GM10847 (cell line): ENCODE results near the gene CEP112.

Experiments used
- POLR2A ChIP-seq: IDR thresholded peaks from 2 replicates; pipeline ENCODE4 v1.6.1; 2011; ENCODE audit not compliant: insufficient read length; ENCODE audit errors: extremely low read depth

The CEP112 gene

GRCh38 chr17:65914784-65915342 is 277.1 kb downstream of the CEP112 start:
- TF ChIP-seq POLR2A, result no peak

DNA sequence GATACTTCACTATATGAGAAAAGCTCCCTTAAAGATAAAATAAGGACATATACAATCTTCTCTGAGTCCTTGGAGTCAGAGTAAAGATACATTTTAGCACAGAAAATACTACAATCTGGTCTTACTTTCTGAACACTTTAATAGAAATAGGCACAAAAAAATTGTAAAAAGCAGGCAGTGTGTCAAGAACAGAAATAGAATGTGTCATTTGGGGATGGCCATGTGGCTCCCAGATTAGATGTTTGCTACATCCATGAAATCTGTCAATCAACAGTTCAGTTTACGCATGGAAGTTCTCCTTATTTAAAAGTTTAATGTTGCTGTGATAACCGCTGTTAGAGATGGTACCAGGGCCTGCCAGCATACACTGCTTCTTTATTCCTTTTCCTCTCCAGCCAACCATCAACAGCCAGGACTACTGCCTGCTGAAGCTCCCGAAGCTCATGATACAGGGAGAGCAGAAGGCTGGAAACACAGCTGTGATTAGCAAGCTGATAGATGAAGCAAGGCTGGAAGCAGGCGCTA is 278.5 kb downstream of the CEP112 start:
- no peak for TF ChIP-seq POLR2A

- no peak for TF ChIP-seq POLR2A
These were observed 281.1 kb downstream of the CEP112 start for GRCh38 chr17:65910836-65911235.

DNA sequence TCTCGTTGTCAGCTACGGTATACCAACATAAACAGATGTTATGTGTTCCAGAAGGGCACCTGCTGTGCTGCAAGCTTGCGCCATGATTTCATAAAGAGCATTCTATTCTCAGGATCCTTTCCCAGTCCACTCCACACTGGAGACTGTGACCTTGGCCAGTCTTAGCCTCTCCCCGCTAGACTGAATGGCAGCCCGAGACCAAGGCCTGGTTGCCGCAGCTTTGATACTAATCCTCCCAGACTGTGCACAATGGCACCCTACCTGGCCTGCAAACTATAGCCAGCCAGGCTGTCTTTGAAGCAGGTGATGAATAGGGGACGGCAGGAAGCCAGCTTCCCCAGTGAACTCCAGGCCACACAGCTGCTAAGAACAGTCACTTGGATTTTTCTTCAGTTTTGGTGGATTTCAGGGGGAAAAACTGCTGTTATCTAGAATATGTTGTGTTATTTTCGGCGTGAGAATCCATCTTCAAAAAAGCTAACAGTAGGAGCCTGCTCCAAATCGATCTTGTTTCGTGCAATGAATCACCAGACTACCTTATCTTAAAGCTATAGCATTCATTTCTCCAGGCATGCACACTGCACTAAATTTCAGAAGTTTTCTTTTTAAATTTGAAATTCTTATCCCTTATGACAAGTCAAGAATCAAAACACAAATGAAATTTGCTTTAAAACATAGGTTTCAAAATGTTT is 289.0 kb downstream of the CEP112 start:
- no peak for TF ChIP-seq POLR2A

DNA sequence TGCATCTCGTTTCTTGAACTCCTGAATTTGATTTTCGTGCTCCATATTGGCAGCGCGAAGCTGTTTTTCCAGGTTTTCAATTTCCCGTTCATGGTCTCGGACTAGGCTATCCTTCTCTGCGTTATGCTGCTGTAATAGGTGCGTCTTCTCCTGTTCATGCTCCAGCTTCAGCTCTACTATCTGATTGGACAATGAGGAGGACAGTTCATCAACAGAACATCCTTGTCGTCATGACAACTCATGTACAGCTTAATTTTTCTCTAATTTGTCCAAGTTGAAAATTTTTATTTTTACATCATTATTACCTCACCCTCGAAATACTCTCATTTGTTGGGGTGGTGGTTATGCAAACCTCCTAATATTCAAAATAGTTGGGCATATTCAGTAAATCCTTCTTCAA is 289.8 kb downstream of the CEP112 start:
- TF ChIP-seq POLR2A, result no peak

DNA sequence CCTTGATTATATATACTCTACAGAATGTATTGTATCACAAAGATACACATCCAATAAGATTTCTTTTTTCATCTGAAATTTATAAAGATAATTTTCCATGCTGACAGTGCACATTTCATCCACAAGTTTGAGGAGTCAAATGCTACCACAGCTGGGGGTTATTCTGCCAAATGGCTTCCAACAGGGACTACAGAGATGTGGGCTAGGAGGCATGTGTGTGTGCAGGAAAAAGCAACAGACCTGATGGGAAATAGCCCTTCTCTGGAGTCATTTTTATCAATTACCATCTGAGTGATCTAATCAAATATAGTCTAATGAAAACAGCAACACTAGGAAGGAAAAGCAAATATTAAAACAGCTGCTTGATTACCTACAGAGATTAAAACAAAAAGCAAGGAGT is 290.5 kb downstream of the CEP112 start:
- TF ChIP-seq POLR2A, result no peak

DNA sequence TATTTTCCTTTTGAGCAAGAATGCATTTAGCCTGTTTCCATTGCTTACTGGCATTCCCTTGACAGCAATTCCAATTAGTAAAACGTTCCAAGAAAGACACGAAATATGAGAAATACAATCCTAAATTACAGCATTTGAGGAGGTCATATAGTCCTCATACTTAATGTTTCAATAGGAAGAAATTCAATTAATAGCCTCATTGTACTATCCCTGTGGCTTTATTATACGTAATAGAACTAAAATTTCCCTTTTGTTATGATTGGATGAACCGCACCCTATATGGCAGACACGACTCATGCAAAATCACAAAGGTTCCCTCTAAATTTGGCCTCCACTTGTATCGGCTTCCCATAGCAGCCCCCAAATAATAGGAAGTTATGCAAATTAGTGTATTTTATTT is 291.7 kb downstream of the CEP112 start:
- TF ChIP-seq POLR2A, result no peak

DNA sequence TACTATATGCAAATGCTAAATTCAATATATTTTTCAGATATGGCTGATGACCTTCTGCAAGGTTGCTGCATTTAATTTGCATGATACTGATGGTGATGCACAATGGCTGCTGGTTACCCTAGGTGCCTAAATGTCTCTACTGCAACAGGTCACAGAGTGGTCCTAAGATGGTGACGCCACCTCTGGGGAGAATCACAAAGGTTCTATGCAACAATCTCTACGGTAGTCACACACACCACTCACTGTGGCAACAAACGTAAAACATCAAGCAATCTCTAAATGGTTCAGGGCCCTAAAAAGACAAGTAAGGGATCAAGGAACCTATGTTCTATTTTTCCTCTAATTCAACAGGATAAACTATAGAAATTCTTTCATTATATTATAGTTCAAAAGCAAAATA is 293.3 kb downstream of the CEP112 start:
- TF ChIP-seq POLR2A, result no peak

- no peak for TF ChIP-seq POLR2A
These were observed 295.0 kb downstream of the CEP112 start for GRCh38 chr17:65896889-65897288.

GRCh38 chr17:65895969-65896368 is 296.0 kb downstream of the CEP112 start:
- TF ChIP-seq POLR2A, result no peak

DNA sequence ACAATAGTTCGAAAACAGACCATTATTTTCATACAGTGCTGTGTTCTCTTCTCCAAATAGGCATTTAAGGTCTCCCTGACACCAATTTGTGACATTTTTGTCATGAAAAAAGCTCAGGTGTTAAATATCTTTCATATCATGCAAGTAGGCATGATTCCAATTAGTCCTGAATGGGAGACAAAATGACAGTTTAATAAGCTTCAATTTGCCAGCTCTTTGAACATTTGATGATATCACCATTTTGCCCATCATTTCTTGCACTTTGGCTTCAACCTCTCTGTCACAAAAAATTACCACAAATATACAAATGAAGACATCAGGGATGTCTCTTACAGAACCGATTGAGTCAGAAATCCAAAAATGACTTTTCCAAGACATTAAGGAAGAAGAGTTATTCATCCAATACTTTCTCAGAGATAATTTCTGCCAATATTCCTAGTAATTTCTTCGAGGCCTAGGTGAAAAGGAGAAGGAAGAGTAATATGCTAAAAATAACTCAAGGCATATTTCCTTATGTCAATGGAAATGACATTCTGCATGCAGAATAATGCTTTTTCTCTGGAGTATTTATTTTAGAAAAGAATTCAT is 298.1 kb downstream of the CEP112 start:
- no peak for TF ChIP-seq POLR2A

DNA sequence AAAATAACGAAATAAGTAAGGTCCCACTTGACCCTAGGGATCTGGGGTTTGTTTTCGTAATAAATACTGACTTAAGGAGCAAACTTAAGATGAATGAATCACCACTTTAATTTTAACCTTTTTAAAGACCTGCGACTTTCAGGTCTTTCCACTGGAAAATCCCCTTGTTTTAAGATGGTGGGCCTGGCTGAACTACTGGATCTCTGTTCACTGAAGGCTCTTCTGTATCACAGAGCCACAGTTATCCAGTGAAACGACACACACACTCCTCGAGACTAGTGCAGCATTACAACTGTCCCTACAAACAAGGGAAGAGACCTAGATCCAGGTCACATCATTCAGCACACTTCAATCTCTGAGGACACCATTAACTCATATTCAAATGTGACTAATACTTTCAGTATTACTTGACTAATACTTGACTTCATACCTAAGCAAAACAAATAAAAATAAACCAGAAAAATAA is 299.0 kb downstream of the CEP112 start:
- TF ChIP-seq POLR2A, result no peak

- TF ChIP-seq POLR2A, result no peak
These were observed 300.6 kb downstream of the CEP112 start for GRCh38 chr17:65891231-65891735.

- no peak for TF ChIP-seq POLR2A
These were observed 303.3 kb downstream of the CEP112 start for GRCh38 chr17:65888649-65889048.

DNA sequence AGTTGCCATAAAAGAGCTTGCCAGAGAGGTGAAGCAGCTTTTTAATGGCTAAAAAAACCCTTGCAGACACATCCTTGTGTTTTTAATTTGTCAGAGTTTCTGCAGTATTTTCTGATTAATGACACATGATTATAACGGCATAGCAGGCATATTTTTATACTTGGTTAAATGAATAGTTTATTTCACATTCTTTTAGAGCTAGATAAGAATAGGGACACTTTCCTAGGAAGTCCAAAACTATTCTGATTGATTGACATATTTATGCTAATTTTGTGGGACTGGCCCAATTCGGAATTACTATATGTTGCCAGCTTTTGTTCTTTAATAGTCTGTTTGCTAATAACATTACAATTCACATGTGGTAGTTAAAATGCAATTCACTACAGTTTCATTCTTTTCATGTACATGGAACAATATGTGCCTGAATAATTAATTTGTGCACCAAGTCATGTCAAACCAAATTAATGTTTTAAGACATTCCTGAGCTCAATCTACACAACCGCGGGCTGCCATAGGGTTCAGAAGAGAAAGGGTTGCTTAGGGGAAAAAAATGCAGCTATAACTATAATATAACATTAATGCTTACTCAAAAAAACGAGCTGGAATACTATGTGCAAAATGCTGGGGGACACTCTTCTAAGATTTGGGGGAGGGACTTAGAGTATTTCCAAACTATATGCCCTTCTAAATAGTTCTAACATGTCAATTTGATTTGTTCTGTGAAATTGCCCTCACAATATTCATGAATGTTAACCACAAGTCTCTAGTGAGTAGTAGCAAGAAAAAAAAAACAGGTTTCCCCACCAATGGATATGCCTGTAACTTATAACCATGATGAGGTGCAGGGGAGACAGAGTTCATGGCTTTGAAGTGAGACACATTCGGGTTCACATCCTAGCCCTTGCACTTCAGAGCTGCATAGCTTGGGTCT is 305.4 kb downstream of the CEP112 start:
- TF ChIP-seq POLR2A, result no peak
